ENCODE measurements around the gene ADORA2B.

GRCh38 chr17:15952048-15952532, 7.2 kb downstream of the ADORA2B start:
- no peak for TF ChIP-seq POLR2A (IDR thresholded peaks at IDR 0.05)
- TF ChIP-seq CTCF (IDR thresholded peaks at IDR 0.05) = no peak
- TF ChIP-seq POLR2AphosphoS5 (IDR thresholded peaks at IDR 0.05) = no peak

Data from prostate gland (tissue), 2 donors.